Non-pigmented ciliary epithelial cell (primary cell): ENCODE measurements around the gene HMHB1.
"Not testable (repeated sequence)": the region's sequence is repeated elsewhere in the genome, so short reads cannot be mapped to it uniquely, and the experiment has no call there.

ENCODE experiments used
- DNase-seq: peaks from one replicate; pipeline ENCODE4 v3.0.0-alpha.2; 2010; ENCODE audit warnings: low read depth

The HMHB1 gene

DNA sequence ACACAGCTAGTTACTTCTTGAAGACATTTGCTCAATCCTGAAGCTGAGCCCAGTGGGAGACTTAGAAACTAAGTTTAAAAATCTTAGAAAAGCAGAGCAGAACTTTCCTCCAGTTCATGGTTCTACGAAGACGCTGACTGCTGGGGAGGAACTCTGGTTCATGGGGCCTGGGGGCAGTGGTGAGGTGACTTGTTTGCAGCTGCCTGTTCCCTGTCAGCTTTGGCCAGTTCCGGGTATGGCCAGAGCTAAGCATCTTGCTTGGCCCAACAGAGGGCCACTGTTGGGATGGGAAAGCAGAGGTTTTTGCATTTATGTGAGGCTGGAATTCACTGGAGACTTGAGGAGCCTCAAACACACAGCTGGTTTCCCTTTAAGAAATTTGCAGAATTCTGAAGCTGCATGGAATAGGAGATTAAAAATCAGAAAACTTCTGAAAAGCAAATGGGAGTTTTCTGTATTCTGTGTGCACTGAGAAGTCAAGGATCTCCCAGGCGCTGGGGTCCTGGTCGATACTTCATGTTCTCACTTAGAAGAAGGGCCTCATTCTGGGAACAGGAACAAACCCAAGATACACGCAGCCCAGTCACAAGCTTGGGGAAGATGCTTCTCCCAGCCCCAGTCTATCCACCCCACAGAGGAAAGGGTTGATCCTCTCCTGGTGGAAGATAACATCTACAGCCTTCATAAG, 10.6 kb upstream of the HMHB1 start:
- DNase-seq, result no peak

DNA sequence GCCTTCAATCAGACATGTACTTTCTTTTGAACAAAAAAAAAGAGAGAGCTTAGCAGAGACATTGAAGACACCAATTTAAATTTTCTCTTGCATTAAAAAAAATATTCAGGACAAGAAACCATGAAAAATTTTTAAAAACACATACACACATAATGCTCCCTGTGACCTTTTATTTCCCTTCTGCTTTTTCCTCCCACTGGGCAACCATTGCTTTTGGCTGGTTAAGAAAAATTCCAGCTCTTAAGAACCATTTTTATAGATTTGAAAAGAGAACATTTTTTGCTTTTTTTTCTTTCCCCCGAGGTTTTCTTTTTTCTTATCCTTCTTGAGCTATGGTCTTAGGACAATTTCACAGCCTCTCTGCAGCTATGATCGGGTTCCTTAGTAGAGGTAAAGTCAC, 6.1 kb upstream of the HMHB1 start:
- no peak for DNase-seq

DNA sequence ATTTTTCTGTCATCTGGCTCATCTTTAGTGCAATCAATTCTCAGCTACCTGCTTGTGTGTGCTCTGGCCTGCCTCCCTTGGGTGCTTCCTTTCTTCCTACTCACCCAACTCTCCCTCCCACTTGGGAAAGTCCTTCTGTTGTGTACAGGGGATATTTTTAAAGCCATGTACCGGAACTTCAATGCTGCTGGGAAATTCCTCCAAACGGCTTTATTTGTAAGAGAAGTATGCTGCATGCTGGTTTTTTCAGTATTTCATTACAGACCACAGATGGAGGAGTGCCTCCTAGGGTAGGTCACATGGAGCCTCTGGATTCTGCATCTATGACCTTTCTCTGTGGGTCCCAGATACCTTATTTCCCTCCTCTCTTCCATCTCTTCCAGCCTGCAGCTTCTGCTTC, 5.4 kb upstream of the HMHB1 start:
- DNase-seq, result no peak

DNA sequence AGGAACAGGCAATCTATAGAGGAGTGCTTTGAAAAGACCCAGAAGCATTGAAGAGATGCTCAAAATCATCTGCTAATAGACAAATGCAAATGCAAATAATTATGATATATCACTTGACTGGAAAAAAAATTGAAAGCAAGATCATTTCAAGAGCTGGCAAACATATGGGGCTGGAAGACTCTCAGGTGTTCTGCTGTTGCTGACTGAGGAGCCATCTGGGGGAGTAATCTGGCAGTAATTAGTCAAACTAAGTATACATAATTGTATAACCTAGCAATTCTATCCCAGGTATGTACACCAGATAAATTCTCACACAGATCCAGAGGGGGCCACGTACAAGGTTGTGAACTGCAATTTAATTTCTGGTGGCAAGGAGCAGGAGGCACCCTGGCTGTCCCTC, 4.6 kb upstream of the HMHB1 start:
- no peak for DNase-seq

DNA sequence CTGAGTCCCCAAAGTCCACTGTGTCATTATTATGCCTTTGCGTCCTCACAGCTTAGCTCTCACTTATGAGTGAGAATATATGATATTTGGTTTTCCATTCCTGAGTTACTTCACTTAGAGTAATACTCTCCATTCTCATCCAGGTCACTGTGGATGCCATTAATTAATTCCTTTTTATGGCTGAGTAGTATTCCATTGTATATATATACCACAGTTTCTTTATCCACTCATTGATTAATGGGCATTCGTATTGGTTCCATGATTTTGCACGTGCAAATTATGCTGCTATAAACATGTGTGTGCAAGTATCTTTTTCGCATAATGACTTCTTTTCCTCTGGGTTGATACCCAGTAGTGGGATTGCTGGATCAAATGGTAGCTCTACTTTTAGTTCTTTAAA, 4.4 kb downstream of the HMHB1 start:
- not testable (repeated sequence) for DNase-seq

DNA sequence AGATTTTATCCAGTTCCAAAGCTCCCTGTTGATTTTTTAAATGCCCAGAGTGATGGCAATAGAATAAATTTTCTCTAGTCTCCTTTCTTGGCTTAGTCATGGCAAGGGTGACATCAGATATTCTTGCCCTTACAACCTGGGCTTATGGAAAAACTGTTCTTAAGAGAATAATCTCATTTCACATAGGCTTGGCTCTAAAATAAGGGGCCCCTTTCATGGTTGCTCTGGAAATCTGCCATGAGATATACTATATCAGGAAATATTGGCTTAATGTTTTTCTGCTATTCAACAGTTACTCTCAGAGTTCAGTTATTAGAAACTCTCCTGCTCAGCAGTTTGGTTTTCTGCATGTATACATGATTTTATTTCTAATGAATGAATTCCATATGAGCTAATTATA, 7.8 kb downstream of the HMHB1 start:
- DNase-seq, result no peak

DNA sequence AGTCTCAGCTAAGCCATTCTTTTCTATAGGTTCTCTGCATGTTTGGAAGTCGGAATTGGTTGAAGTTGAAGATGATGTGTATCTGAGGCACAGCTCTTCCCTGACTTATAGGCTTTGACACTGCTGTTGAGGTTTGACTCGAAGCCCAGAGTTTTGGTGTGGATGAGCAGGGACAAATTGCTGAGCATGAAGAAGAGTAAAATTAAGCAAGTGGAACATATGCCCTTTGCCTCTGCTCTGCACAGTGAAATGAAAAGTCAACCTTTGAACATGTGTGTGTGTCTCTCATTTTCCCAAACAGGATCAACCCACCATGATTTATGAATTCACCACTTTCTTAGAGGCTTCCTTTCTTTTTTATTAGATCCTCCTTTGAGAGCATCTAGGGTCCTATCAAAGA, 8.5 kb downstream of the HMHB1 start:
- DNase-seq, result no peak

DNA sequence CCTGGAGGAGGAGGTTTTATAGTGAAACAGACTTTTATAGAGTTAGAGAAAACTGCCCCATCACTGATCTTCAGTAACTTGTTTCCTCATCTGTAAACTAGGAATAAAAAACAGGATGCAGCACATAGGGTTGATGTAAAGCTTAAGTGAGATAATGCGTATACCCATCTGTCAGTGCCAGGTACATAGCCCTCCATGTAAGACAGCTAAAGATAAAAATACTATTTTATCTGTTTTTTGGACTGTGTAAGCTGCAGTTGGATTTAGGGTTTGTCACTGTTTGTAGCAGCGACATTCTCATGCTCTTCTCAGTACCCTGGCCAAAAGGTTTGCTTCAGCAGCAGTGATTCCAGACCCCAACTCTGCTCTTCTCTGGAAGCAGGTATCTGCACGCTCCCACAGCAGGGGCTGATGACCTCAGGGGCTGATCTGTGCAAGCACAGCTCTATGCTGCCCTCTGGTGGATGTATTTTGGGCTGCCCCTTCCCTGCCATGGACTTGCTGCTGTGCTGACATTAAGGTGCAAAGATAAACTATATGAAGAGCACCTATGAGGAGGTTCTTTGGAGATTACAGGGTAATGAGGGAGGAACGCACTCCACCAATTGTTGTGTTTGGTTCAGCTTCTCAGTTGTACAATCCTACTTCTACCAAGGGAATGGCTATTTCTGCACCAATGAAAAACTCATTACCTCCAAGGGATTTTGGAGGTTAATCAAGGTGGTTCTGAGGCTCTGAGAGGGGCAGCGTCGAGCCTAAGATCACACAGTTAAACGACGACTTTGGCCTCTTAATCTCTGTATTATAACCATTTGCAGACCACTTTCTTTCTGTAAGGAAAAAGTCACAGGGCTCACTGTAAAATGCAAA, 13.1 kb downstream of the HMHB1 start:
- DNase-seq, result peak; percentile 36

DNA sequence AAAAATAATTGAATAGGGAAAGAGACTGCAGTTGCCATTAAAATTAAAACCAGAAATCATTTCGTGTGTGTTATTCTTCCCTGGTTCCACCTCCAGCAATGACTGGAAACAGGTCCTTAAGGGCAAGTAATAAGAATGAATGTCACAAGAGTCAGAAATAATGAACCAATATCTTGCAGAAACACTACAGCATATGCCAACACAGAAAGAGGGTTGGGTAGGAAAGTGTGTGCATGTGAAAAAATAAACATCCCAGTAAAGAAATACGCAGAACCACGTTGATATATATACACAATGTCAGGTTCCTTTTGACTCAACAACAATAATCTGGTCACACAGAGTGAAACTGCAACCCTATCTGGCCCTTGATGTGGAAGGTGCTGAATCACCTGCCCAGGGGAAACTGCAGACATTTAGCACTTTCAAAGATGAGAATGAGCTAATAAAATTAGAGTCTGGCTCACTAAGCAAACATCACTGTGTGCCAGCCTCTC, 15.0 kb downstream of the HMHB1 start:
- DNase-seq, result no peak

DNA sequence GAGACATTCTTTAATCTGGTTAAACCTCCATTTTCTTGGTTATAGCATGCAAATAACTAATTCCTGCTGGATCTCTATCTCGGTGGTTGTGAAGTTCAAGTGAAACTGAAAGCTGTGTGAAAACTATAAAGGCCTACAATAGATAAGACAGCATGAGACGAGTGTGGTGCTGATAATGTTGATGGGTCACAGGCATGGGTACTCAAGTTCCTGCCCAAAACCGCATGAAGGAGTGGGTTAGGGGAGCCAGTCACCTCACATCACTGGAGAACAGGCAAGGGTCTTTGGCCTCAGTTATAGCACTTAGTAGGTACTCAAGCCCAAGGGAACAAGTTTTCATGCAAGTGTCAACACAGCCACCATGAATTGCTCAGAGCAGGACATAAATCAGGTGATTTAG, 16.7 kb downstream of the HMHB1 start:
- no peak for DNase-seq

DNA sequence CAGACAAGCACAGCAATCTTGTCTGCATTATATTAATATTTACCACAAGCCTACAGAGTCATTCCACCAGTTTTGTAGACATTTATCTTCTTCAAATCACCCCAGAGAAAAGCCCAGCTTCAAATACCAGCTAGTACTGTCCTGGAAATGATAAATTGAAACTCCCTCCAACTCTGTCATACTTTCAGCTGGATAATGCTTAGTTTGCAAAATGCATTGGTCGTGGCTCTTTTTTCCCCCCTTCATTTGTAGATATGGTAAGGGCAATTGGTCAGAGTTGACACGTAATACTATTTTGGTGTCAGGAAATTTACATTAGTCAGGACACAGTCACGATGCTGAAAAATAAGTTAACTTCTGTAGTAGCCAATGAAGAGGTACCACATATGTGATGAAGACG, 21.2 kb downstream of the HMHB1 start:
- DNase-seq, result no peak

DNA sequence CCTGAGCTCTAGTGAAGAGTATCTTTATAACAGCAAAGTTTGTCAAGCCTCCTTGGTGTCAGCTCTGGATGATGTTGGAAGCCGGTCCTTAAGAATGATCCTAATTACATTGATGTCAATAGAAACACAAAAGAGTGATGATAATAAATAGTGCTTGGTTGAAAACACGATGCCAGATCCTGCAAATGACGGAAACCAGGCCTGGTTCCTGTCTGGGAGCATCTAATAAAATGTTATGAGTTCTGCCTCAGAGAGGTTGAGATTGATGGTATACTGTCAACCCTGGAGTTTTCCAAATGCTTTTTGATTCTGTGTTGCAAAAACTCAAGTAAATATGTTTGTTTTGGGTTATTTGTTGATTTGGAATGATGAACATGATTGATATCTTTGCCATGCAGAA, 23.3 kb downstream of the HMHB1 start:
- no peak for DNase-seq

DNA sequence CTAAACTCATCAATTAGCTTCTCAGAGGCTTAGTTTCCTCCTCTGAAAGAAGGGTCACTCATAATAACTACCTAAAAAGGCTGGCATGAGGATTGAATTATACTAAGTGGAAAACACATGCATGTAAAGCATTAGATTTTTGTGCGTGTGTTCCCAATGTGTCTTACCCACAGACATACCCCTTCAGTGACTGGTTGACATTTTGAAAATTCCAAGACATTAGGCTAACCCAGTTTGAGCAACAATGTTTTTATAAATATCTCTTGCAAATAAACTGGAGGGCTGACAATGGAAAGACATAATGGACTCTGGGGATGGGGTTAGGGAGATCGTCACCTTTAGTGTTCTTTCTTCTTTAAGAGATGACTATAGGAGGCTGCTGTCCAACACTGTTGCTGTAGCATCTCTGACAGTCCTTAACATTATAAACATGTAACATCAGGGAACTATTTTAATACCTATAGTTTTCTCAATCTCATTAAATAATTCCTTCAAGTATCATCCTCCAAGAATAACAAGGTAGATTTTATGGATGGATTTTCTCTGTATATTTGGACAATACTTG, 24.3 kb downstream of the HMHB1 start:
- no peak for DNase-seq

DNA sequence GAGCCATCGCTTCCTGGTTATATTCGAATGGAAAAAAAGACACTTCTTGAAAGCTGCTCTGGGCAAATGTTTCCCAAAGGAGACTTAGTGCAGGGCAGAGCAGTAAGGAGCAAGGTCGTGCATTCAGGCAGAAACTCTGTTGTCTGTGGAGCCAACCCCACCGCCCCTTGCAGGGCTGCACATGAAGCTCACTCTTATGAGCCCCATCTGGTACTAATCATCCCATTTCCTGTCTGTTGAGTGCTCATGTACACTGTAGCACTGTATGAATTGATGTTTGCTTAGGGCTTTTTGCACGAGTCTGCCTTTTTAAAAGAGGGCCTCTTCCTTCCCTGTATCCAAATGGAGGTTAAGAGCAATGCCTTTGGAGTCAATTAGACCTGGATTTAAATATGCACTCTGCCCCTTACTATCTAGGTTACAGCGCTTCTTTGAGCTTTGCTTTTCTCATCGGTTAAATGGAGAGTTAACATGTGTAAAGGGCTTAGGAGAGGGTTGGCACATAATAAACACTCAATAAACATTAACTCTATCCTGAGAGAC, 25.4 kb downstream of the HMHB1 start:
- no peak for DNase-seq

DNA sequence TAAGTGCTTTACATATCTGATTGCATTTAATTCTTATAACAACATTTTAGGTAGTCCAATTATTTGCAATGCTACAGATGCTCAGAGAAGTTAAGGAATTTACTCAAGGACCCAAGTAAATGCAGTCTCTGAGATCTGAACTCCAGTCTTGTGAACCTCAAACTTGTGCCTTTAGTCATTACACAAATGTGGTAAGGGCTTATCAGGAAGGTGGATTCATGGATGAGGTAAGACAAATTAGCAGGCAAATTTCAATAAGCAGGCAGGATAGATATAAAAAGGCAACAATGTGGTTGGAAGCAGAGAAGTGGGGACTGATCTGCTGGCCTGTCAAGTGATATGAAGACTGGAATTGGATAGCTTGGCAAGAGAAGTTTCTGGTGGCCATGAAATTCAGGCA, 29.5 kb downstream of the HMHB1 start:
- no peak for DNase-seq

DNA sequence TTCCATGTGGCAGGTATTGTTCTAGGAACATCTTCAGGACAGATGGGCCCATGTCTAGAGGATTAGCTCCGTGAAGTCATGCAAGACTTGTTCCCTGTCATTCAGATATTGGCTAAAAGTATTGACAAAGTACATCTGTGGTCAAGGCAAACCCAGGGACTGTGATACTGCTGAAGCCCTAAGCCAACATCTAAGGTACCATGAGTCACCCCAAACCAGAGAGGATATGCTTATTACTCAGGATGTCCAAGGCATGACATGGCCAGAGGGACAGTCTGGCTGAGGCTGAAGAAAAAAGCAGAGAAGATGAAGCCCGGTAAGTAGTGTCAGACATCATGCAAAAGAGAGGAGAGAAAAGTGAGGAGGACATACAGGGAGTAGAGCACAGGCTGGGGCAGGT, 31.0 kb downstream of the HMHB1 start:
- no peak for DNase-seq

DNA sequence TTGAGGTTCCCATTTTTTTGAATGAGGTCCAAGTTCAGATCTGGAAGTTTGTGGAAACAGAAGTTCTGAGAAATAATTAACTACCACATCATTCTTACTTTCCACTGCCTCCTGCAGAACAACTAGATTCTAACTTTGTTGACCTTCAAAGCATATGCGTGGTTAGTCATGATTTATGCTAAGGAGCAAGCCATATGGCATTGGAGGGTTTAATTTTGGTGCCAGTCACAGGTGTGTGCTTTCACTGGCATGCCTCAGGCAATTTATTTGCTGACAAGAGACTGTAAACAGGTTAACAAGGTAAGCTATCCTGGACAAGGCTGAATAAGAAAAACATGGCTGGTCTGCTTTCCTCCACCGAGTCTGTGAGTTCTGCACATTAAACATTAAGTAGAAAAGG, 31.5 kb downstream of the HMHB1 start:
- DNase-seq, result no peak

DNA sequence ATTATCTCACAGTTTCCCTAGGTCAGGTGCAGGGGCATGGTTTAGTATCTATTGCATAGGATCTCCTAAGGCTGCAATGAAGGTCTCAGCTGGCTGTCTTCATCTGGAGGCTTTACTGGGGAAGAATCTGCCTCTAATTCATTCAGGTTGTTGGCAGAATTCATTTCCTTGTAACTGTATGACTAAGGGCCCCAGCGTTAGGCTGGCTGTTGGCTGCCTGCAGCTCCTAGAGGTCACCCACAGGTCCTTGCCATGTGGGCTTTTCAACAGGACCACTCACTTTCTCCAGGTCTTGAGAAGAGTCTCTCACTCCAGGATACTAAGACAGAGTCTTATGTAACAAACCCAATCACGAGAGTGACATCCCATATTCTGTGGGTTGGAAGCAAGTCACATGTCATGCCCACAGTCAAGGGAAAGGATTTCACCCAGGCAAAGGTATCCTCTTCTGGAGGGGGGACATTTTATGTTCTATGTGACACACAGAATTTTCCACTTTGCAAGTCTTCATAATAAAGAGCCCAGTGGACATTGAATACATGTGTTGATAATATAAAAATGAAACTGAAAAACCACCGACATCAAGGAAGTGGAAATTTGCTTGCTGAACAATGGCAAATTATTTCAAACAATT, 38.2 kb downstream of the HMHB1 start:
- no peak for DNase-seq

DNA sequence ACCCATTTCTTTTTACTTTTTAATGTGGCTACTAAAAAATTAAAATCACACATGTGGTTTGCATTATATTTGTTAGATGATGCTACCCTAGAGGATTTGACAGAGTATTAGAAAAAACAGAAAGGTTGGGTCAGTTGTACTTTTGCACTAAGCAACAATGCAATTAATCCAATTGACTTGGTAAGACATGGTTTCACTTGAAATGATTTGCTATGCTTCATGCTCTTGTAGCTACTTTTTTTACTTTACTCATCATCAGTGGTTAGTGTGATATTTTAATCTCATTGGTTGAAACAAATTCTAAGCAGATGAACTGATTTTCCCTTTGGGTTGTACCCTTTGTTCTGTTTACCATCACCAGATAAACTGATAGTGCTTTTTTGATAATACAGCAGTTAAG, 39.4 kb downstream of the HMHB1 start:
- no peak for DNase-seq

DNA sequence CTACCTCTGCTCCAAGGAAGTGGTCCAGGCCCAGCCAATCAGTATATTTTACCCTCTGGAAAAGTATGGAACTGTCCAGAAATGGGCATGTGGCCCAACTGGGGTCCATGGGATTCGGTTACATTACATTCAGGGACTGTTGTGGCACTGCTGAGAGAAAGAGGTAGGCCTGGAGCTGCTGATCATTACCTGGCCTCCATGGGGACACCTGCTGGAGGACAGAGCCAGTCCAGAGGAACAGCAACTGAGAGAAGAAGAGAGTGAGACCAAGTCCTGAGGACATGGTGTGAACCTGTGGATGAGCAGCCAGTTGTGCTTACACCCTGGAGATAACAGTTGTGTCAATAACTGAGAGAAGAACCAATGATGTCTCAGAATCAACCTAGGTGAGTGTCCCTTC, 48.2 kb downstream of the HMHB1 start:
- DNase-seq, result no peak

DNA sequence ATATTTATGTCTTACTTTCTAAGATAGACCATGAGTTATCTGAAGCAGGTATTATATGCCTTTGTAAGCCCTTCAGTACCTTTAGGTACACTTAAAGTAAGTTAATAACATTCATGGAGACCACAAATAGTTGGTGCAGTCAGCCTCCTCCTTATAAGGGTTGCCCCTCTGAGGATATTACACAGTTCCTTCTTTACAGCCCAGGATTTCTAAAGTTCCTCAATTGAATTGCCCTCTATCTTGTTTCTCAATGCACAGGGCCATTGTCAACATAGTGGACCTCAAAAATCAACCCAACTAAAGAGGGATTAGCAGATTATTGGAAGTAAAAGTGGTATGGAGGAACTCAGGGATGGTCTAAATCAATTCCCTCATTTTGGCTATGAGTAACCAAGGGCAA, 50.3 kb downstream of the HMHB1 start:
- no peak for DNase-seq

DNA sequence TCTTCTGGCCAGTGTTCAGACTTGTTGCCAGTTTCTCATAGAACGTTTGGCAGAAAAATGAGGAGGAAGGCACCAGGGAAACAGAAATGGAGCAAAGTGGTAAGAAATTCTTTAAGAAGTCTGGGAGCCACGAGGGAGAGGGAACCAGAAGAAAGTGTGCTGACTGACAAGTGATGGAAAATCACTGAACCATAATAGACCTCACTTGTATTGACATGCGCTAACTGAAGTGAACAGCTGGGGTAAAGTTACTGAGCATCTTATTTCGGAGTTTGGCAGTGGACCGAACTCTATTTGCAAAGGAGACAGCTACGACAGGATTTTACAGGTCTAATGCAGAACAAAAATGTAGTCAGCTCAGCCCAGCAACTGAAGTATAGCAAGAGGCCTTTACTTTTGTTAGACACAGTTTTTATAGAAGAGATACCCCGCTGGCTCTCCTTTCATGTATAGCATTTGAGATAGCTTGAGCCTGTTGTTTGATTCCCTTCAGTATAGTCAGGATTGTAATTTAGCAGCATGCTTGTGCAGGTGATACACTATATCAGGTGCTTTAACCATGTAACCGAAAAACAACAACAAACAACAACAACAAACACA, 53.6 kb downstream of the HMHB1 start:
- DNase-seq, result no peak
